Lung microvascular endothelial cell (primary cell): Measurements from ENCODE around the gene HBQ1. TPM values are rescaled to one million over a fixed set of nuclear protein-coding genes. Genes with fewer than 3 reads are reported as not detected.
A peak's percentile ranks its signal among the peaks of the same experiment; 100 is the strongest.
"Not testable (repeated sequence)": the region's sequence is repeated elsewhere in the genome, so short reads cannot be mapped to it uniquely, and the experiment has no call there.

ENCODE experiments used
- DNase-seq, 2 donors: peaks; one replicate each; pipeline versions ENCODE4 v3.0.0 to v3.0.0-alpha.2; 2010; ENCODE audit warnings: low read depth in 2 of 2
- total RNA-seq: library from RNA; depleted of rRNA; stranded (reverse); fragments of >200 nt; gene quantifications from 2 replicates; pipeline ENCODE4 v1.2.1, GENCODE V29; 2014

HBQ1 gene
- total RNA-seq = 0.65 TPM in 1 of 2 replicates, not detected in the other

DNA sequence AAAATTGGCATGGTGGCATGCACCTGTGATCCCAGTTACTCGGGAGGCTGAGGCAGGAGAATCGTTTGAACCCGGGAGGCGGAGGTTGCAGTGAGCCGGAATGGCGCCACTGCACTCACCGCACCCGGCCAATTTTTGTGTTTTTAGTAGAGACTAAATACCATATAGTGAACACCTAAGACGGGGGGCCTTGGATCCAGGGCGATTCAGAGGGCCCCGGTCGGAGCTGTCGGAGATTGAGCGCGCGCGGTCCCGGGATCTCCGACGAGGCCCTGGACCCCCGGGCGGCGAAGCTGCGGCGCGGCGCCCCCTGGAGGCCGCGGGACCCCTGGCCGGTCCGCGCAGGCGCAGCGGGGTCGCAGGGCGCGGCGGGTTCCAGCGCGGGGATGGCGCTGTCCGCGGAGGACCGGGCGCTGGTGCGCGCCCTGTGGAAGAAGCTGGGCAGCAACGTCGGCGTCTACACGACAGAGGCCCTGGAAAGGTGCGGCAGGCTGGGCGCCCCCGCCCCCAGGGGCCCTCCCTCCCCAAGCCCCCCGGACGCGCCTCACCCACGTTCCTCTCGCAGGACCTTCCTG, at the start of gene HBQ1:
Gene HBQ1 (plus strand): TSS at position 359 of the 575 bp plus-strand sequence. CDS start 28 bp downstream, at position 387.
- peak in 1 of 2 donors; percentile 47 for DNase-seq

DNA sequence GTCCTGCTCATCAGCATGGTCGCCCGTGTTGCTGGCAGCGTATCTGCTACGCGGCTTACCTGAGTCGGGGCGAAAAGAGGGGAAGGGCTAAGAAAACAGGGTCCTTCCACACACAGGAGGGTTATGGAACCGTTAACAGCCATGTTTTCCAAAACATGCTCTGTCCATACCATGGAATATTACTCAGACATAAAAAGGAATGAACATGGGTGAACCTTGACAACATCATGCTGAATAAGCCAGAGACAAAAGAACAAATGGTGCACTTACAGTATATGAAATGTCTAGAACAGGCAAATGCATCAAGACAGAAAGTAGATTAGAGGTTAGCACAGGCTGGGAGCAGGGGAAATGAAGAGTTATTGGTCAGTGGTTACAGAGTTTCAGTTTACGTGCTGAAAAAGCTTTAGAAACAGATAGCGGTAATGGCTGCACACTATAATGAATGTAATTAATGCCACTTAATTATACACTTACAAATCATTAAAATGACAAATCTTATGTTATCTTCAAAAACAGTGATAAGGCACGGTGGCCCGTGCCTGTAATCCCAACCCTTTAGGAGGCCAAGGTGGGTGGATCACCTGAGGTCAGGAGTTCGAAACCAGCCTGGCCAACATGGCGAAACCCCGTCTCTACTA, 49.6 kb upstream of the HBQ1 start:
- no peak for DNase-seq

DNA sequence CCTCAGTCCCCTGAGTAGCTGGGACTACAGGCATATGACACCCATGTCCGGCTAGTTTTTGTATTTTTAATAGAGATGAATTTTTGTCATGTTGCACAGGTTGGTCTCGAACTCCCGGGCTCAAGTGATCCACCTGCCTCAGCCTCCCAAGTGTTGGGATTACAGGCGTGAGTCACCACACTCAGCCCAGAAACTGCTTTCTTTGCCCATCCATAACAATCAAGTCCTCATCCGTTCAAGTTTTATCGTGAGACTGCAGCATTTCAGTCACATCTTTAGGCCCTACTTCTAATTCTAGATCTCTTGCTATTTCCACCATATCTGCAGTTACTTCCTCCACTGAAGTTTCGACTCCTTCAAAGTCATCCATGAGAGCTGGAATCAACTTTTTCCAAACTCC, 48.1 kb upstream of the HBQ1 start:
- DNase-seq = no peak

DNA sequence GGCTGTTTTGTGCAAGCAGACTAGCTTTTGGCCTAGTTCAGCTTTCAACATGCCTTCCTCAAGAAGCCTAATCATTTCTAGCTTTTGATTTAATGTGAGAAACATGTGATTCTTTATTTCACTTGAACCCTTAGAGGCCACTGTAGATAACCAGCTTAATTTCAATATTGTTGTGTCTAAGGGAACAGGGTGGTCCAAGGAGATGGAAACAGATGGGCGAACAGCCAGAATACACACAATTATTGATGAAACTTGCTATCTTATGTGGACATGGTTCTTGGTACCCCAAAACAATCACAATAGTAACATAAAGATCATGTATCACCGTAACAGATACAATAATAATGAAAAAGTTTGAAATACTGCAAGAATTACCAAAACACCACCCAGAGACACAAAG, 46.5 kb upstream of the HBQ1 start:
- DNase-seq = no peak

DNA sequence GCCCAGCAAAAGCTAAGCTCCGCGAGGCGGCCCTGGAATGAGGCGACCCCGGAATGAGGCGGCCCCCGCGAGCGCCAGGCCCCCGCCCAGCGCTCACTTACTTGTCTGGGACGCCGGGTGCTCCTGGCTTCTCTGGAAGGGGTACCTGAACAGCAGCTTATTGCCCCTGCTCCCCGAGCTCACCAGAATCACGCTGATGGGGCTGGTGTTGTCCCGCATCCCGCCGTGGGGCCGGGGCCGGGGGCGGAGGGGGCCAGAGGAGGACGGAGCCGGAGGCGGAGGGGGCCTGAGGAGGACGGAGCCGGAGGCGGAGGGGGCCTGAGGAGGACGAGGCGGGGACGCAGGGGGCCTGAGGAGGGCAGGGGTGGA, 42.2 kb upstream of the HBQ1 start:
- peak; percentile 13 to 22 for DNase-seq

DNA sequence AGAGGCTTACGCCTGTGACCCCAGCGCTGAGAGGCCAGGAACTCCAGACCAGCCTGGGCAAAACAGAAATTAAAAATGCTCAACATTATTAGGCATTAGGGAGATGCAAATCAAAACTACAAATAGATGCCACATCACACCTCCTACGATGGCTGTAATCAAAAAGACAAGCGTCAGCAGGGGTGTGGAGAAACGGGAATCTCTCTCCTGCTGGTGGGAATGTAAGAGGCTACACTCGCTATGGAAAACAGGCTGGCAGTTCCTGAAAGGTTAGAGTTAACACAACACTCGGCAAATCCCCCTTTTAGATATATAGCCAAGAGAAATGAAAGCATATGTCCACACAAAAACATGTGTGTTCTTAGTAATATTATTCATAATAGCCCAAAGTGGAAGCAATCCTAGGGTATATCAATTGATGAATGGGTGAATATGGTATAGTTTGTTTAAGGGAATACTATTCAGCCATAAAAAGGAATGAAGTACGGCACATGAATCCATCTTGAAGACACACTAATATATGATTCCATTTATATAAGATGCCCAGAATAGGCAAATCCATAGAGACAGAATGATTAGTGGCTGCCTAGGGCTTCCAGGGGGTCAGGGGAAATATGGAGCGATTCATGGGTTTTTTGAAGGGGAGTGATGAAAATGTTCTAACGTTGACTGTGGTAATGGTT, 39.9 kb upstream of the HBQ1 start:
- no peak for DNase-seq

DNA sequence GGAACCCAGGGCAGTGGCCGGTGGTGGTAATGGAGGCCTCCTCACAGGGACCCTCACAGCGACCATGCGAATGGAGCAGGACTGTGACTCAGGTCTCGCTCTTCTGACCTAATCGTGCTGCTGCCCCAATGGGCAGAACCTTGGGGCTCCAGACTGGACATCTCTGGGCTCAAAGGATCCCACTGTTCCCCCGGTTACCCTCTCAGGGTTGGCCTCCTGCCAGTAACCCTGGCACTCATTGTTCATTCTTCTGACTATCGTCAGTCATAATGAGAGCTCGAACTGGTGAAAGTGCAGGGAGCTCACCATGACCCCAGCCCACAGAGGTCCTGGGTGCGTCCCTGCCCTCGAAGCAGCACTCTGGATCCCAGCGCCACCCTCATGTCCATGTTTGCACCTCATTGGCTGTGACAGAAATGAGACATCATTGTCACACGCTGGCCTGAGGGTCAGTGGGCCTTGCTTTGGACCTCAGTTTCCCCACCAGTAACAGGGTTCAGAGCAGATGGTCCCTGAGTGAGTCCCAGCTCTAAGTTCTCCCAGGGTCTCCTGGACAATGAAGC, 37.8 kb upstream of the HBQ1 start:
- no peak for DNase-seq

DNA sequence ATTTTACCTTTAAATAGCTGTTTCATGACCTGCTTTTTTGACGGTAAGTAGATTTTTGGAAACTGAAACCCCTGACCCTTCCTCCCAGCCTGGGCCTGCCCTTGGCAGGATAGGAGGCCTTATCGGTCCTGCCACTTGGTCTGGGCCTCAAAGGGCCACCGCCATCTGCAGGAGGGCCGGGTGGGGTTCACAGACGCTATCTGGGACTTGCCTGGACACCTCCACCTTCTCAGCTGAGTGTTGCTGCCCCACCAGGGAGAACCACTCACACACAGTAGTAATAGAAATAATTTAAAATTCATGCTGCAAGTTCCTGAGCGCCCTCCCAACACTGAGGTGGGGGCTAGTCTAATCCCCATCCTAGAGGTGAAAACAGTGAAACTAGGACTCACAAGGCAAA, 37.2 kb upstream of the HBQ1 start:
- DNase-seq = no peak

DNA sequence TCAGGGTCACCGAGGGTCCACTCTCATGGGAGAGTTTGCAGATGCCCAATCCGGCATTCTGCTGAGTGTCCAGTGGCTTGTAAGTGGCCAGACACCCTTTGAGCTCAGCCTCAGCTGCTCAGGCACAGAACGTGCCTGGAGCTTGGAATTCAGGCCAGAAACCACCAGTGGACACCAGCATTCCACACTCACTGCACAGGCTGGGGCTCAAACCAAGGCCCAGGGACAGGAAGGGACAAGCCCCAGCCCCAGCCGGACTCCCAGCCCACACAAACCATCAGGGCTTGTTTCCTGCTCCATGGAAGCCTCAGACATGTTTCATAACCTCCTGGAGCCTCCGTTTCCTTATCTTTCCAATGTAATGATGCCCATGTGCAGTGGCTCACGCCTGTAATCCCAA, 36.8 kb upstream of the HBQ1 start:
- no peak for DNase-seq

DNA sequence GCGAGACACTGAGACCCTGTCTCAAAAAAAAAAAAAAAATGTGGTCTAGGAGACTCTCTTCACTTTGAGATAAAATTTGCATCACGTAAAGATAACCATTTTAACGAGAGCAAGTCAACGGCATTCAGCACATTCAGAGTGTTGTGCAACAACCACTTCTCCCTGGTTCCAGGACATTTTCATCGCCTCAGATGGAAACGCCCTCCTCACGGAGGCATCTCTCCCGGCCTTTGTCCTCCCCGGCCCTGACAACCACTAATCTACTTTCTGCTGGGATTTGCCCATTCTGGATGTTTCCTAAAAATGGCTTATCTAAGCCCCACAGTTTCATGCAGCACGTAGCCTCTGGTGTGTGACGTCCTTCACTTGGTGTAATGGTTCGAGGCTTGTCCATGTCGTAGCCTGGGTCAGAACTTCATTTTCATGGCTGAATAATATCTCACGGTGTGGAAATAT, 35.4 kb upstream of the HBQ1 start:
- DNase-seq = no peak

DNA sequence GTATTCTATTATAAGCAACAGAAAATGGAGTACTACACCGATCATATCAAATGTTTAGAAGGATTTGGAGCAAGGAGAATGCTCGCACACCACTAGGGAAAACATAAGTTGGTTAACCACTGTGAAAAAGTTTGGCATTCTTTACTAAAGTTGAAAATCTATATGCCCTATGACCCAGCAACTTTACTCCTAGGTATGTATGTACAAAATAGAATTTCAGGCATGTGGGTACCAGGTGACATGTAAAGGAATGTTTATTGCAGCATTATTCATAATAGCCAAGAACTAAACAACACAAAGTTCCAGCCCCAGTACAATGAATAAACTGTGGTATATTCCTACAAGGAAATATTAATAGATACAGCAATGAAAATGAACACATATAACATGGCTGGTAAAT, 33.6 kb upstream of the HBQ1 start:
- DNase-seq = no peak

DNA sequence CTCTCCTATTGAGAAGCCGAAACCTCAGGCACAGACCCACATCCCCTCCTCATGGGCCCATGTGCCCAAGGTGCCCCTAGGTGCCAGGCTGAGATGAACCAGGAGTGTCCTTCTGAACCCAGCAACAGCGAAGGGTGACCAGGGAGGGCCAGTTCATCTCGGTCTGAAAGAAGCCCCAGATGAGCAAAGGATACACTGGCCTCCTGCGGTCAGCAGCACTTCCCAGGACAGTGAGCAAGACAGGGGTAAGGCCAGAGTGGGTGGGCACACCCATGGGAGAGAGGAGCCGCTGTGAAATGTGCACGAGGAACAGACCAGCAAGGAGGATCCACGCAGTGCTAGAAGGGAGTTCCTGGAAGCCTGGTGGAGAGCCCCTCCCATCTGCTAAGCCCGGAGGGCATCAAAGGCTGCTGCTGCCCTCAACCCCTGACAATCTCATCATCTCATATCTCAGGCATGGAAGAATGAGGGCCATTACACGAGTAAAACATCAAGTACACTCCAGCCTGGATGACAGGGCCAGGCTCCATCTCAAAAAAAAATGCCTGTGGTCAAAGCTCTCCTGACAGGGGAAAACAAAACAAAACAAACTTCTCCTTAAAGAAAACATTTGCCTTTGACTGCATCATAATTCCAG, 31.1 kb upstream of the HBQ1 start:
- no peak for DNase-seq

DNA sequence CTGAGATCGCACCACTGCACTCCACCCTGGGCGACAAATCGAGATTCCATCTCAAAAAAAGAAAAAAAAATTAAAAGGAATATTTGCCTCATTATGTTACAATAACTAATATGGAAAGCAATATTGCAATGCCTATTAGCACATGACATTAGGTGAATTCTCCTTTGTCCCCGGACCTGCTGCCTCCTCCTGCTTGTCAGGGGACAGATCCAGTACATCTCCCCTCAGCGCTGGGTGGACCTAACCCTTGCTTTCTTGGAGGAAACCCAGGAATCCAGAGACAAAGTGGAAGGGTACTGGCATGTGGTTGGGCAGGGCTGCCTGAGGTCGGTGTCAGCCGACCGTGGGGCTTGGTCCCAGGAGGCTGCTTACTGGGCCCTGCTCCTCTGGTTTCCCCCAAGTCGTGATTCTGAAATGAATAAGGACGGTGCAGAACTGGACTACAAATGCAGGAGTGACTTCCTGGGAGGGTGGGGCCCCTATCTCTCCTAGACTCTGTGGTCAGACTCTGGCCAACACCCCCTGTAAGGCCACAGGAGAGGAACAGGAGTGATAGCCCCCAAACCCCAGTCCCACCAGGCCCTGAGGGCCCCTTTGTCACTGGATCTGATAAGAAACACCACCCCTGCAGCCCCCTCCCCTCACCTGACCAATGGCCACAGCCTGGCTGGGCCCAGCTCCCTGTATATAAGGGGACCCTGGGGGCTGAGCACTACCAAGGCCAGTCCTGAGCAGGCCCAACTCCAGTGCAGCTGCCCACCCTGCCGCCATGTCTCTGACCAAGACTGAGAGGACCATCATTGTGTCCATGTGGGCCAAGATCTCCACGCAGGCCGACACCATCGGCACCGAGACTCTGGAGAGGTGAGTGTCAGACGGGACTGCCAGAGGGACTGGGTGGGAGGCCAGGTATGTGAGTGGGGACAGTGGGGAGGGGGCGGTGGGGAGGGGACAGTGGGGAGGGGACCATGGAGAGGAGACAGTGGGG, 27.8 kb upstream of the HBQ1 start, which contains the start of gene HBZ:
Gene HBZ (plus strand): TSS at position 504 of the 988 bp plus-strand sequence. CDS start 266 bp downstream, at position 770.
- DNase-seq = no peak

DNA sequence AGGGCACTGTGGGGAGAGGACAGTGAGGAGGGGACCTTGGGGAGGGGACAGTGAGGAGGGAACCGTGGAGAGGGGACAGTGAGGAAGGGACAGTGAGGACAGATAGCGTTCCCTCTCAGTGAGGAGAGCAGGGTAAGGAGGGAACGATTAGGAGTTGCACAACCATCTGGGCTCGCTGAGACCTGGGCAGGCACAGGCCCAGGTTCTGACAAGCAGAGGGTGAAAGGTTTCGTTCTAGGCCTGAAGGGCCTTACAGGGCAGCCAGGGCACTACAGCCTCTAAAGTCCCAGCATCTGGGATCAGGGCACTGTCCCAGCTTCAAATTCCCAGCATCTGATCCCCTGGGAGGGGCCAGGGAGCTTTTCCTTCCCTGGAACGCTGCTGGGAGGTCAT, 27.1 kb upstream of the HBQ1 start:
- DNase-seq = not testable (repeated sequence)

DNA sequence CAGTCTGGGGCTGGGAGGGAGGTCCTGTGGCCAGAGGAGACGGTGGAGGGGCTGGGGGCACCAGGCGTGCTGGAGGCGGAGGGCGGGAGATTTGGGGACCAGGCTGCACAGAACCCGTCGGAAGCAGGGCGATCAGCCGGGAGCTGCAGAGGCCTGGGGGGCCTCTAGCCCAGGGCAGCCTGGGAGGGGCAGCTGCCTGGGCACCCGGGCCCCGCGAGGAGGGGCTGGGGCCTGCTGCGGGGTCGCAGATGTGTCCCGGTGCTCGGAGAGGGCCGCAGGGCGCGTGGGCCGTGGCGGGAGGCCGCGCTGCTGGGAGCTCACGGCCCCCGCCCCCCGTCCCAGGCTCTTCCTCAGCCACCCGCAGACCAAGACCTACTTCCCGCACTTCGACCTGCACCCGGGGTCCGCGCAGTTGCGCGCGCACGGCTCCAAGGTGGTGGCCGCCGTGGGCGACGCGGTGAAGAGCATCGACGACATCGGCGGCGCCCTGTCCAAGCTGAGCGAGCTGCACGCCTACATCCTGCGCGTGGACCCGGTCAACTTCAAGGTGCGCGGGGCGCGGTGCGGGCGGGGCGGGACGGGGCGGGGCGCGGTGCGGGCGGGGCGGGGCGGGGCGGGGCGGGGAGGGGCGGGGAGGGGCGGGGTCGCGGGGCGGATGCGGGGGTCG, 26.6 kb upstream of the HBQ1 start:
- DNase-seq = not testable (repeated sequence)

DNA sequence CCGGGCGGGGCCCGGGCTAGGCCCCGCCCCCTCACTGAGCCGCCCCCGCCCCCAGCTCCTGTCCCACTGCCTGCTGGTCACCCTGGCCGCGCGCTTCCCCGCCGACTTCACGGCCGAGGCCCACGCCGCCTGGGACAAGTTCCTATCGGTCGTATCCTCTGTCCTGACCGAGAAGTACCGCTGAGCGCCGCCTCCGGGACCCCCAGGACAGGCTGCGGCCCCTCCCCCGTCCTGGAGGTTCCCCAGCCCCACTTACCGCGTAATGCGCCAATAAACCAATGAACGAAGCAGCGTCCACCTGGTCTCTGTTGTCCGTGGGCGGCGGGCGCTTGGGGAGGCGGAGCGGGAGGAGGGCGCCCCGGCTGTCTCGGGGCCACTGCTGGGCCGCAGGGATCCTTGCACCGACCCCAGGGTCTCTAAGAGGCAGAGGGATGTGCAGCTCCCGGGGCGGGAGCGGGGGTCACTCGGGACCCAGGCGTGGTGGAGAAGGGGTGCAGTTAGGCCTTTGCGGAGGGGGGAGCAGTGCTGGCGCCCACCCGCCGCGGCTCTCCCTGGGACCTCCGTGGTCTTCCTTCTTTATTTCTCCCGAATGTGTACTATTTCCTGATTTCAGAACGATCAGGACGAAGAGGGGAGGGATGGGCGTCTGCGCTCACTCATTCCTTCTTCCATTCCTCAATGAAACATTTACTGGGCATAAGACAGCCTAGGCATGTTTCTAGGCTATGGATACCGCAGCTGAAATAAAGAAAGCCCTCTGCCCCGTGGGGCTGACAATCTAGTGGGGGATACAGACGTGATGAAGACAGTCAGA, 25.8 kb upstream of the HBQ1 start:
- DNase-seq = peak; percentile 22 to 27

DNA sequence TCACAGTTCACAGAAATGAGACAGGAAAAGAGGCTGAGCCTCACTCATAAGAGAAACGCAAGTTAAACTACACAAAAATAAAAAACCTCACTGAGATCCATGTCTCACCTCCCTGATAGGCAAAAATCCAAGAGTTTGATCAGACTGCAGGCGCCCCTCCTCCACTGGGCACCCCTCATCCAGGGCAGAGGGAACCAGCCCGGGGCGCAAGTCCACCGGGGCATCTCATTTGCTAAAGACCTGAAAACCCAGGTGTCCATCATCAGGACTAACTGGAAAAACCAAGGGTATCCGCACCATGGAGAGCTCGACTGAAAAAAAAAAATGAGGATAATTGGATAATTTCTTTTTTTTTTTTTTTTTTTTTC, 25.2 kb upstream of the HBQ1 start:
- DNase-seq = no peak

DNA sequence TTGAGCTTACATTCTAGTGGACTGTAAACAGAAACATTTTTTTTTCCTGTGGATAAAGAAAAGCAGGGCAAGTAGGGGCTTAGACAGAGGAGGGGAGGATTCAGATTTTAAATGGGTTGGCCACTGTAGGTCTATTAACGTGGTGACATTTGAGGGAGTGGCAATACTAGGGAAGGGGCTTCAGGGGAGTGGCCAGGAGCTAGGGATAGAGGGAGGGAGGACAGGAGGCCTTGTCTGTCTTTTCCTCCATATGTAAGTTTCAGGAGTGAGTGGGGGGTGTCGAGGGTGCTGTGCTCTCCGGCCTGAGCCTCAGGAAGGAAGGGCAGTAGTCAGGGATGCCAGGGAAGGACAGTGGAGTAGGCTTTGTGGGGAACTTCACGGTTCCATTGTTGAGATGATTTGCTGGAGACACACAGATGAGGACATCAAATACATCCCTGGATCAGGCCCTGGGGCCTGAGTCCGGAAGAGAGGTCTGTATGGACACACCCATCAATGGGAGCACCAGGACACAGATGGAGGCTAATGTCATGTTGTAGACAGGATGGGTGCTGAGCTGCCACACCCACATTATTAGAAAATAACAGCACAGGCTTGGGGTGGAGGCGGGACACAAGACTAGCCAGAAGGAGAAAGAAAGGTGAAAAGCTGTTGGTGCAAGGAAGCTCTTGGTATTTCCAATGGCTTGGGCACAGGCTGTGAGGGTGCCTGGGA, 21.0 kb upstream of the HBQ1 start:
- no peak for DNase-seq

DNA sequence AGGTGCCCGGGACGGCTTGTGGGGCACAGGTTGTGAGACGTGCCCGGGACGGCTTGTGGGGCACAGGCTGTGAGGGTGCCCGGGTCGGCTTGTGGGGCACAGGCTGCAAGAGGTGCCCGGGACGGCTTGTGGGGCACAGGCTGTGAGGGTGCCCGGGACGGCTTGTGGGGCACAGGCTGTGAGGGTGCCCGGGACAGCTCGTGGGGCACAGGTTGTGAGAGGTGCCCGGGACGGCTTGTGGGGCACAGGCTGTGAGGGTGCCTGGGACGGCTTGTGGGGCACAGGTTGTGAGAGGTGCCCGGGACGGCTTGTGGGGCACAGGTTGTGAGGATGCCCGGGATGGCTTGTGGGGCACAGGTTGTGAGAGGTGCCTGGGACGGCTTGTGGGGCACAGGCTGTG, 20.0 kb upstream of the HBQ1 start:
- not testable (repeated sequence) for DNase-seq
